Panc1 (cell line): Measurements from ENCODE around the gene CEBPA. TPM values are rescaled to one million over a fixed set of nuclear protein-coding genes. Genes with fewer than 3 reads are reported as not detected.

Experiments
- ATAC-seq: fragments of 200-7000 bp; cut with Tn5 transposase; 2 replicates; pipeline ENCODE4 v1.9.1; 2020; ENCODE audit warnings: mild to moderate bottlenecking, moderate library complexity
- BruUV-seq: library from RNA; stranded (reverse); fragments of 400-500 nt; replicated peaks from 2 replicates; lab custom pipeline; 2021; lab: Mats Ljungman, UMichigan
- CTCF ChIA-PET: fragments of 300-600 bp; sonication (Branson Sonifier 250); formaldehyde crosslinking; loops from one replicate; lab custom pipeline; 2022; ENCODE audit warnings: antibody characterized with exemption; lab: Charles Lee
- POLR2A ChIA-PET: fragments of 300-600 bp; sonication (Branson Sonifier 250); formaldehyde crosslinking; loops from one replicate; lab custom pipeline; 2022; ENCODE audit warnings: antibody characterized with exemption; lab: Charles Lee
- DNase-seq: peaks from one replicate; pipeline ENCODE4 v3.0.0-alpha.2; 2010; ENCODE audit warnings: low read depth, low spot score
- H3K27ac ChIP-seq: 2 replicates; pipeline ENCODE4 v1.5.1; 2011; ENCODE audit warnings: mild to moderate bottlenecking, low read length, inconsistent platforms
- H3K27me3 ChIP-seq: fragments of 200-500 bp; sonication (Bioruptor generic); 2 replicates; pipeline ENCODE4 v1.6.0; 2014; ENCODE audit warnings: low read length, inconsistent platforms; ENCODE audit not compliant: control insufficient read depth, insufficient read depth
- H3K36me3 ChIP-seq: fragments of 200-500 bp; sonication (Bioruptor generic); 2 replicates; pipeline ENCODE4 v1.5.1; 2014; ENCODE audit warnings: inconsistent platforms, mild to moderate bottlenecking, low read length, moderate library complexity; ENCODE audit not compliant: control insufficient read depth, insufficient read depth
- H3K4me1 ChIP-seq: 2 replicates; pipeline ENCODE4 v1.5.1; 2011; ENCODE audit warnings: inconsistent platforms, mild to moderate bottlenecking, low read length, moderate library complexity; ENCODE audit not compliant: control insufficient read depth, insufficient read depth
- H3K4me3 ChIP-seq, 2 experiments: 2 replicates each; pipeline ENCODE4 v1.5.1; 2011 to 2012; ENCODE audit warnings: low read depth in 2 of 2, low read length in 2 of 2, mild to moderate bottlenecking in 2 of 2, inconsistent platforms in 1 of 2, moderate library complexity in 1 of 2
- H3K9me3 ChIP-seq: fragments of 200-500 bp; sonication (Bioruptor generic); 2 replicates; pipeline ENCODE4 v1.5.1; 2014; ENCODE audit warnings: low read depth, mild to moderate bottlenecking, inconsistent platforms, low read length, moderate library complexity; ENCODE audit not compliant: control insufficient read depth, insufficient read depth
- CTCF ChIP-seq: fragments of 450-650 bp; IDR thresholded peaks from 2 replicates; pipeline ENCODE4 v1.5.1; 2017; ENCODE audit warnings: mild to moderate bottlenecking
- POLR2AphosphoS5 ChIP-seq: IDR thresholded peaks from 2 replicates; pipeline ENCODE4 v1.6.1; 2012; ENCODE audit warnings: mild to moderate bottlenecking, low read depth, low read length, moderate library complexity
- REST ChIP-seq, 2 experiments: IDR thresholded peaks; 2 replicates each; pipeline ENCODE4 v1.6.1; 2011 to 2012; ENCODE audit warnings: low read depth in 2 of 2, control low read depth in 1 of 2, low read length in 1 of 2, mild to moderate bottlenecking in 1 of 2, moderate library complexity in 1 of 2; ENCODE audit not compliant: insufficient read depth in 1 of 2
- SIN3A ChIP-seq: IDR thresholded peaks from 2 replicates; pipeline ENCODE4 v1.6.1; 2012; ENCODE audit warnings: low read depth, mild to moderate bottlenecking, low read length, moderate library complexity, borderline replicate concordance; ENCODE audit not compliant: insufficient read depth
- TCF7L2 ChIP-seq: IDR thresholded peaks from 2 replicates; pipeline ENCODE4 v1.6.1; 2011; ENCODE audit warnings: mild to moderate bottlenecking, low read depth, low read length, inconsistent platforms
- in situ Hi-C: cut with HindIII; loops from 2 replicates; pipeline ENCODE4 v1.10.0; 2016; ENCODE audit warnings: low sequenced_read_pairs, low pct_unique_long_range_greater_than_20kb
- intact Hi-C: fragments of 100-400 bp; cut with micrococcal nuclease; formaldehyde crosslinking; loops from one replicate; pipeline ENCODE4 v1.10.0; 2022; ENCODE audit not compliant: unreplicated experiment
- total RNA-seq: library from RNA; stranded (reverse); gene quantifications from one replicate; pipeline ENCODE4 v1.2.1, GENCODE V29; 2021; ENCODE audit not compliant: unreplicated experiment

The CEBPA gene
- total RNA-seq, 1 experiment from 2014 or later: 1.6 TPM

GRCh38 chr19:33299051-33299688, 3.2 kb downstream of the CEBPA start:
- BruUV-seq: no TSS peak
- in situ Hi-C loops: loop anchor here (10.0 kb wide), 1 partner anchor 46 kb away; no protein-coding TSS in a partner anchor
- CTCF ChIA-PET: no interaction called here

GRCh38 chr19:33298146-33298911, 4.0 kb downstream of the CEBPA start:
- no TSS peak for BruUV-seq
- intact Hi-C loops (no loop called here), in situ Hi-C loops (loop anchor here (10.0 kb wide), 1 partner anchor 46 kb away; no protein-coding TSS in a partner anchor)
- Histone ChIP-seq H3K4me1 (peaks cover 24% of the 10 kb centered on the region), H3K36me3 (no peaks in the 10 kb centered on the region; the same call in 1 of the 2 replicates), H3K4me3 (no peak overlapping the region), H3K27ac (no peak overlapping the region), H3K27me3 (peaks cover 3% of the 10 kb centered on the region; the same call in 1 of the 2 replicates), H3K9me3 (no peaks in the 10 kb centered on the region)
- TF ChIP-seq REST (IDR thresholded peaks at IDR 0.05; ENCODE audit: insufficient read depth in 1 of 2, low read depth in 2 of 2, low read length in 1 of 2) (no peak), POLR2AphosphoS5 (no peak), TCF7L2 (no peak), CTCF (no peak), SIN3A (no peak)
- ATAC-seq (no peak), DNase-seq (no peak)
- CTCF ChIA-PET: no interaction called here
- POLR2A ChIA-PET: no interaction called here

More at GRCh38 chr19:33299051-33299688, 3.2 kb downstream of the CEBPA start:
- Histone ChIP-seq H3K36me3 (no peaks in the 10 kb centered on the region; the same call in 1 of the 2 replicates), H3K4me3 (no peak overlapping the region), H3K4me1 (peaks cover 18% of the 10 kb centered on the region), H3K9me3 (no peaks in the 10 kb centered on the region), H3K27me3 (peaks cover 5% of the 10 kb centered on the region; the same call in 1 of the 2 replicates), H3K27ac (no peak overlapping the region)
- TF ChIP-seq POLR2AphosphoS5: no peak
- intact Hi-C loops: no loop called here
- DNase-seq: no peak
- POLR2A ChIA-PET: no interaction called here
- ATAC-seq: no peak
